IMR-90 (cell line): ENCODE data around the gene CDCP2. TPM values are rescaled to one million over a fixed set of nuclear protein-coding genes. Genes with fewer than 3 reads are reported as not detected.

ENCODE experiments used
- ATAC-seq: fragments of 200-7000 bp; cut with Tn5 transposase; 2 replicates; pipeline ENCODE4 v1.9.1; 2020; ENCODE audit warnings: low read depth, mild to moderate bottlenecking, moderate library complexity
- BruUV-seq: library from RNA; stranded (reverse); fragments of 400-500 nt; replicated peaks from 2 replicates; lab custom pipeline; 2021; lab: Mats Ljungman, UMichigan
- CTCF ChIA-PET: fragments of 300-600 bp; formaldehyde crosslinking; extraction: SDS; loops from one replicate; lab custom pipeline; 2021; ENCODE audit warnings: antibody characterized with exemption; lab: Yijun Ruan, JAX
- POLR2A ChIA-PET: fragments of 300-600 bp; sonication (Branson Sonifier 250); formaldehyde crosslinking; loops from one replicate; lab custom pipeline; 2022; ENCODE audit warnings: antibody characterized with exemption; ENCODE audit not compliant: unreplicated experiment; lab: Charles Lee
- DNase-seq: peaks from one replicate; pipeline ENCODE4 v3.0.0; 2013
- H2AFZ ChIP-seq: replicated peaks from 2 replicates; pipeline ENCODE3; 2013; ENCODE audit warnings: low read length, mild to moderate bottlenecking; ENCODE audit not compliant: poor library complexity
- H2AK5ac ChIP-seq: 2 replicates; pipeline ENCODE4 v1.6.1; 2013; ENCODE audit warnings: low read depth, low read length, inconsistent platforms
- H2AK9ac ChIP-seq: replicated peaks from 2 replicates; pipeline ENCODE3; 2013; ENCODE audit warnings: mild to moderate bottlenecking, low read depth, low read length, moderate library complexity; ENCODE audit not compliant: poor library complexity
- H2BK120ac ChIP-seq: 2 replicates; pipeline ENCODE4 v1.6.1; 2013; ENCODE audit warnings: low read depth, low read length, inconsistent platforms
- H2BK15ac ChIP-seq: 3 replicates; pipeline ENCODE4 v1.6.1; 2013; ENCODE audit warnings: low read depth, low read length, inconsistent platforms
- H2BK20ac ChIP-seq: 2 replicates; pipeline ENCODE4 v1.6.1; 2013; ENCODE audit warnings: low read depth, mild to moderate bottlenecking, inconsistent platforms, low read length, moderate library complexity
- H2BK5ac ChIP-seq: 2 replicates; pipeline ENCODE4 v1.6.1; 2013; ENCODE audit warnings: mild to moderate bottlenecking, low read depth, low read length, inconsistent platforms; ENCODE audit not compliant: poor library complexity, severe bottlenecking
- H3K14ac ChIP-seq: replicated peaks from 2 replicates; pipeline ENCODE4 v1.6.1; 2013; ENCODE audit warnings: low read depth, low read length, inconsistent platforms
- H3K18ac ChIP-seq: 2 replicates; pipeline ENCODE4 v1.6.1; 2013; ENCODE audit warnings: low read depth, low read length, control low read depth
- H3K23ac ChIP-seq: 2 replicates; pipeline ENCODE4 v1.6.1; 2013; ENCODE audit warnings: low read depth, low read length, inconsistent platforms
- H3K27ac ChIP-seq: 2 replicates; pipeline ENCODE4 v1.5.1; 2013; ENCODE audit warnings: mild to moderate bottlenecking, control low read depth, low read length; ENCODE audit not compliant: insufficient read depth
- H3K27me3 ChIP-seq: 2 replicates; pipeline ENCODE4 v1.6.1; 2013; ENCODE audit warnings: low read length; ENCODE audit not compliant: control insufficient read depth, insufficient read depth
- H3K36me3 ChIP-seq: 2 replicates; pipeline ENCODE4 v1.6.1; 2013; ENCODE audit warnings: low read length, mixed read lengths; ENCODE audit not compliant: control insufficient read depth, insufficient read depth
- H3K4ac ChIP-seq: 2 replicates; pipeline ENCODE4 v1.6.1; 2013; ENCODE audit warnings: low read depth, low read length, inconsistent platforms
- H3K4me1 ChIP-seq: 2 replicates; pipeline ENCODE4 v1.6.1; 2013; ENCODE audit warnings: low read length, mixed read lengths; ENCODE audit not compliant: control insufficient read depth, insufficient read depth
- H3K4me2 ChIP-seq: 2 replicates; pipeline ENCODE4 v1.6.1; 2013; ENCODE audit warnings: low read depth, mild to moderate bottlenecking, control low read depth, low read length, moderate library complexity
- H3K4me3 ChIP-seq: 2 replicates; pipeline ENCODE4 v1.5.1; 2013; ENCODE audit warnings: low read depth, mild to moderate bottlenecking, control low read depth, low read length, moderate library complexity; ENCODE audit not compliant: insufficient read depth
- H3K56ac ChIP-seq: 2 replicates; pipeline ENCODE4 v1.6.1; 2013; ENCODE audit warnings: low read length, inconsistent platforms; ENCODE audit not compliant: insufficient read depth; ENCODE audit errors: extremely low read depth
- H3K79me1 ChIP-seq, 2 experiments: 2 replicates each; pipeline ENCODE4 v1.6.1; 2013; ENCODE audit warnings: low read length in 2 of 2, inconsistent platforms in 1 of 2, low read depth in 1 of 2
- H3K9ac ChIP-seq: 2 replicates; pipeline ENCODE4 v1.6.1; 2013; ENCODE audit warnings: low read depth, low read length, control low read depth
- H3K9me1 ChIP-seq: 2 replicates; pipeline ENCODE4 v1.6.1; 2013; ENCODE audit warnings: low read length, inconsistent platforms; ENCODE audit not compliant: insufficient read depth
- H3K9me3 ChIP-seq: 2 replicates; pipeline ENCODE4 v1.6.1; 2013; ENCODE audit warnings: low read length; ENCODE audit not compliant: control insufficient read depth, insufficient read depth
- H4K20me1 ChIP-seq: 2 replicates; pipeline ENCODE4 v1.6.1; 2013; ENCODE audit warnings: low read length, inconsistent platforms; ENCODE audit not compliant: insufficient read depth
- H4K5ac ChIP-seq: 2 replicates; pipeline ENCODE4 v1.6.1; 2013; ENCODE audit warnings: mild to moderate bottlenecking, low read depth, low read length, control low read depth
- H4K8ac ChIP-seq, 2 experiments: 2 replicates each; pipeline ENCODE4 v1.6.1; 2013; ENCODE audit warnings: low read depth in 2 of 2, low read length in 2 of 2, control low read depth in 1 of 2, inconsistent platforms in 1 of 2
- H4K91ac ChIP-seq: 2 replicates; pipeline ENCODE4 v1.6.1; 2013; ENCODE audit warnings: low read depth, low read length, inconsistent platforms; ENCODE audit not compliant: insufficient read depth
- BHLHE40 ChIP-seq: fragments of 150-350 bp; IDR thresholded peaks from 2 replicates; pipeline ENCODE4 v1.6.1; 2016; ENCODE audit warnings: mild to moderate bottlenecking, low read depth, low read length
- CHD1 ChIP-seq: IDR thresholded peaks from 2 replicates; pipeline ENCODE4 v1.6.1; 2012; ENCODE audit warnings: low read depth, low read length, improper control_type of control experiment
- MAZ ChIP-seq: IDR thresholded peaks from 2 replicates; pipeline ENCODE4 v1.6.1; 2012; ENCODE audit warnings: low read depth, mild to moderate bottlenecking, low read length, improper control_type of control experiment, moderate library complexity, borderline replicate concordance
- MXI1 ChIP-seq: IDR thresholded peaks from 2 replicates; pipeline ENCODE4 v1.6.1; 2012; ENCODE audit warnings: low read depth, mild to moderate bottlenecking, low read length, moderate library complexity, borderline replicate concordance
- NFE2L2 ChIP-seq: fragments of 150-350 bp; IDR thresholded peaks from 2 replicates; pipeline ENCODE4 v1.6.1; 2016; ENCODE audit warnings: low read depth, mild to moderate bottlenecking, low read length
- RAD21 ChIP-seq: IDR thresholded peaks from 2 replicates; pipeline ENCODE4 v1.6.1; 2012; ENCODE audit warnings: low read length, improper control_type of control experiment
- RCOR1 ChIP-seq: IDR thresholded peaks from 2 replicates; pipeline ENCODE4 v1.6.1; 2012; ENCODE audit warnings: mild to moderate bottlenecking, low read length, improper control_type of control experiment; ENCODE audit not compliant: insufficient replicate concordance
- RFX5 ChIP-seq: IDR thresholded peaks from 2 replicates; pipeline ENCODE4 v1.8.0; 2012; ENCODE audit warnings: low read depth, mild to moderate bottlenecking, low read length, moderate library complexity
- SMC3 ChIP-seq: fragments of 150-350 bp; IDR thresholded peaks from 2 replicates; pipeline ENCODE4 v1.6.1; 2016; ENCODE audit warnings: low read depth, mild to moderate bottlenecking, antibody characterized with exemption, low read length, moderate library complexity
- USF2 ChIP-seq: fragments of 150-350 bp; IDR thresholded peaks from 2 replicates; pipeline ENCODE4 v1.6.1; 2017; ENCODE audit warnings: mild to moderate bottlenecking, antibody characterized with exemption, low read length, low read depth
- WGBS, 2 experiments: methylation state at CpG; one replicate each; pipeline versions ENCODE4 v1.1.5 to v1.1.7; 2013; ENCODE audit warnings: missing lambda C conversion rate in 2 of 2; ENCODE audit not compliant: insufficient read length in 1 of 2; ENCODE audit errors: extremely low coverage in 2 of 2; 5-methylcytosine and 5-hydroxymethylcytosine counted together
- dilution Hi-C: fragments of 300-500 bp; cut with HindIII; formaldehyde crosslinking; loops from one replicate; pipeline ENCODE4 v1.14.3; 2018; ENCODE audit warnings: low sequenced_read_pairs; ENCODE audit not compliant: unreplicated experiment
- in situ Hi-C: fragments of 300-500 bp; cut with MboI; formaldehyde crosslinking; loops from 3 replicates; pipeline ENCODE4 v1.14.3; 2019; ENCODE audit warnings: low sequenced_read_pairs, inconsistent platforms, mixed read lengths
- intact Hi-C: fragments of 100-400 bp; cut with micrococcal nuclease; formaldehyde crosslinking; loops from 2 replicates; pipeline ENCODE4 v1.10.0; 2022
- polyA plus RNA-seq, 3 experiments: library from polyadenylated mRNA; depleted of rRNA; stranded (reverse); fragments of >200 nt; gene quantifications; 2 replicates each; pipeline ENCODE4 v1.2.3, GENCODE V29; 2012; ENCODE audit warnings: low replicate concordance in 1 of 3
- total RNA-seq: library from RNA; depleted of rRNA; stranded (reverse); fragments of >200 nt; gene quantifications from 2 replicates; pipeline ENCODE4 v1.2.3, GENCODE V29; 2012

CDCP2 gene
- total and polyA plus RNA-seq, 2 of the 4 experiments (the other 2 are of a cell fraction): not detected

GRCh38 chr1:54108156-54108555, 44.6 kb downstream of the CDCP2 start:
- Histone ChIP-seq H4K5ac (no peak overlapping the region), H3K23ac (no peak overlapping the region), H4K91ac (no peak overlapping the region), H2BK120ac (no peak overlapping the region), H3K4me2 (no peak overlapping the region), H3K36me3 (no peaks in the 10 kb centered on the region), H3K4me3 (no peak overlapping the region), H2BK20ac (no peak overlapping the region), H3K9me3 (no peaks in the 10 kb centered on the region), H2AK5ac (no peak overlapping the region), H3K4ac (no peak overlapping the region), H3K9me1 (no peaks in the 10 kb centered on the region; the same call in 1 of the 2 replicates), H3K4me1 (no peaks in the 10 kb centered on the region), H3K27me3 (no peaks in the 10 kb centered on the region), H2AFZ (no peak overlapping the region), H2BK5ac (no peak overlapping the region), H4K20me1 (no peaks in the 10 kb centered on the region), H3K79me1 (no peaks in the 10 kb centered on the region), H3K27ac (no peak overlapping the region), H3K14ac (no peak overlapping the region), H3K9ac (no peak overlapping the region), H2BK15ac (no peak overlapping the region), H3K18ac (no peak overlapping the region), H3K56ac (no peak overlapping the region), H2AK9ac (no peak overlapping the region), H4K8ac (no peak overlapping the region)
- no peak for DNase-seq
- ChIA-PET POLR2A (no interaction called here), CTCF (no interaction called here)
- TF ChIP-seq CHD1: no peak
- no peak for TF ChIP-seq RAD21
- no peak for TF ChIP-seq BHLHE40
- no peak for TF ChIP-seq SMC3
- TF ChIP-seq NFE2L2: no peak
- TF ChIP-seq MXI1: no peak
- TF ChIP-seq USF2: no peak
- no peak for TF ChIP-seq MAZ
- TF ChIP-seq RCOR1: no peak
- no peak for TF ChIP-seq RFX5
- no peak for ATAC-seq
- no TSS peak for BruUV-seq
- dilution Hi-C loops: no loop called here
- intact Hi-C loops: no loop called here
- WGBS, 2 experiments: 100% methylated on average over 1 of the region's 3 CpGs; no CpG with 5 or more reads in 1 of the 2 experiments
- in situ Hi-C loops: loop anchor here (10.0 kb wide), 1 partner anchor 387 kb away; no protein-coding TSS in a partner anchor
